Colonic mucosa (tissue), 4 donors: ENCODE data around the gene AUTS2. TPM values are rescaled to one million over a fixed set of nuclear protein-coding genes. Genes with fewer than 3 reads are reported as not detected.
A peak's percentile ranks its signal among the peaks of the same experiment; 100 is the strongest.
"Not testable (repeated sequence)": the region's sequence is repeated elsewhere in the genome, so short reads cannot be mapped to it uniquely, and the experiment has no call there.

Source experiments
- DNase-seq: peaks from one replicate; pipeline ENCODE4 v3.0.0-alpha.2; 2020
- H3K27ac ChIP-seq: fragments of 200-600 bp; one replicate; pipeline ENCODE4 v1.8.0; 2021
- H3K27me3 ChIP-seq: fragments of 200-600 bp; one replicate; pipeline ENCODE4 v1.8.0; 2021
- H3K36me3 ChIP-seq: fragments of 200-600 bp; one replicate; pipeline ENCODE4 v1.8.0; 2021
- H3K4me1 ChIP-seq: fragments of 200-600 bp; one replicate; pipeline ENCODE4 v1.8.0; 2021; ENCODE audit warnings: mild to moderate bottlenecking
- H3K4me3 ChIP-seq: fragments of 200-600 bp; one replicate; pipeline ENCODE4 v1.8.0; 2021
- H3K9ac ChIP-seq, 2 donors: one replicate each; pipeline ENCODE4 v1.7.0; 2013; ENCODE audit warnings: control low read depth in 2 of 2, low read depth in 2 of 2, low read length in 2 of 2
- H3K9me3 ChIP-seq: fragments of 200-600 bp; one replicate; pipeline ENCODE4 v1.8.0; 2021
- intact Hi-C: fragments of 100-400 bp; cut with DNase I; formaldehyde crosslinking; loops from one replicate; pipeline ENCODE4 v1.14.1; 2022
- total RNA-seq, 2 donors: library from RNA; stranded (reverse); fragmentation: NEBNext Ultra II Directional in 1 of 2; extraction: Animal tissue kit (Norgen Biotek cat#: 25700) in 1 of 2; gene quantifications; one replicate each; pipeline ENCODE4 v1.2.1, GENCODE V29; 2021
- TF ChIP-seq, protein P1 (sequence below): fragments of 200-600 bp; IDR thresholded peaks from one replicate; pipeline ENCODE4 v1.8.0; 2022; ENCODE audit warnings: antibody characterized with exemption, mild to moderate bottlenecking
- donor health status: healthy.
- donor health status: DM: no; HTN: no; CAD: no.
- donor health status: DM: no; HTN: no; CAD: no.

The AUTS2 gene
- total RNA-seq, 2 donors from 2014 or later, result 39.8 to 42.3 TPM

DNA sequence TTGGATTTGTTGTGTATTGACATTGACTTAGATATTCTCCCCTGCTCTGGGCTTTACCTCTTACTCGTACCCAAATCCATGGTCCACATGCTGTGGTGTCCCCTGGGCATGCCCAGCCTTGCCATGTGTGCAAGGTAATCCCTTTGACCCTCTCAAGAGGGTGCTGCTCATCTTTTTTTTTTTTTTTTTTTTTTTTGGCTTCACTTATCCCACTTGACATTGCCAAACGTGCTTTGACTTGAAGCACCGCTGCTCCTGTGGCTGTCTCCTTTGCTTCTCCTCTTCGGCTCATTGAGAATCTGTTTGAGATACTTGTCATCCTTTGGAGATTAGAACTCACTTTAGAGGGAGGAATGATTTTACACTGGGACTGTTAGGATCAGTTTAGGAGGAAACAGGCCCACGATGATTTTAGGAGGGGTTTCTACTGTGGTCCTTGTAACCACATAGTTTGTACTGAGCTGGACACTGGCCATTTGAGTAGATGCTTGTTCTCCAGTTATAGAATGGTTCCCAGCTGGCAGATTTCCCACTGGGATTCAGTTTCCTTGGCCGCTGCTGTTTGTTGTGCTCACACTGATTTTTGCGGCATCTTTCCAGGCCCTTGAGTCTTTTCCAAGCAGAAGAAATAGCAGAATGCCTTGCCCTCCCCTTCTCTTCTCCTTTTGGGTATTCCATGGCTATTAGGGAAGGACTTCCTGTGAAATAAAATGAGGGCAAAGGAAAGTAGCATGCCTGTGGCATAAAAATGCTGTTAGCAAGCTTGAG lies 184.8 kb downstream of the AUTS2 start:
- no peaks in the 10 kb centered on the region for H3K9me3 ChIP-seq
- H3K36me3 ChIP-seq, result no peaks in the 10 kb centered on the region
- H3K27ac ChIP-seq, result no peak overlapping the region
- H3K9ac ChIP-seq, result no peak overlapping the region
- DNase-seq, result peak; percentile 45
- intact Hi-C loops, result no loop called here
- H3K4me3 ChIP-seq, result no peak overlapping the region
- H3K27me3 ChIP-seq, result no peaks in the 10 kb centered on the region
- TF ChIP-seq, protein P1, sequence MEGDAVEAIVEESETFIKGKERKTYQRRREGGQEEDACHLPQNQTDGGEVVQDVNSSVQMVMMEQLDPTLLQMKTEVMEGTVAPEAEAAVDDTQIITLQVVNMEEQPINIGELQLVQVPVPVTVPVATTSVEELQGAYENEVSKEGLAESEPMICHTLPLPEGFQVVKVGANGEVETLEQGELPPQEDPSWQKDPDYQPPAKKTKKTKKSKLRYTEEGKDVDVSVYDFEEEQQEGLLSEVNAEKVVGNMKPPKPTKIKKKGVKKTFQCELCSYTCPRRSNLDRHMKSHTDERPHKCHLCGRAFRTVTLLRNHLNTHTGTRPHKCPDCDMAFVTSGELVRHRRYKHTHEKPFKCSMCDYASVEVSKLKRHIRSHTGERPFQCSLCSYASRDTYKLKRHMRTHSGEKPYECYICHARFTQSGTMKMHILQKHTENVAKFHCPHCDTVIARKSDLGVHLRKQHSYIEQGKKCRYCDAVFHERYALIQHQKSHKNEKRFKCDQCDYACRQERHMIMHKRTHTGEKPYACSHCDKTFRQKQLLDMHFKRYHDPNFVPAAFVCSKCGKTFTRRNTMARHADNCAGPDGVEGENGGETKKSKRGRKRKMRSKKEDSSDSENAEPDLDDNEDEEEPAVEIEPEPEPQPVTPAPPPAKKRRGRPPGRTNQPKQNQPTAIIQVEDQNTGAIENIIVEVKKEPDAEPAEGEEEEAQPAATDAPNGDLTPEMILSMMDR, result no peak
- H3K4me1 ChIP-seq, result no peaks in the 10 kb centered on the region

DNA sequence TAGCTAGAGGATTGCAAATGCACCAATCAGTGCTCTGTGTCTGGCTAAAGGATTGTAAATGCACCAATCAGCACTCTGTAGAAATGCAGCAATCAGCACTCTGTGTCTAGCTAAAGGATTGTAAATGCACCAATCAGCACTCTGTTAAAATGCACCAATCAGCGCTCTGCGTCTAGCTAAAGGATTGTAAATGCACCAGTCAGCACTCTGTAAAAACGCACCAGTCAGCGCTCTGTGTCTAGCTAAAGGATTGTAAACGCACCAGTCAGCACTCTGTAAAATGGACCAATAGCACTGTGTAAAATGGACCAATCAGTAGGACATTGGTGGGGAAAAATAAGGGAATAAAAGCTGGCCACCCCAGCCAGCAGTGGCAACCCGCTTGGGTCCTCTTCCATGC lies 187.9 kb downstream of the AUTS2 start:
- H3K27me3 ChIP-seq, H3K4me1 ChIP-seq, H3K27ac ChIP-seq, H3K36me3 ChIP-seq, H3K9ac ChIP-seq, H3K4me3 ChIP-seq, DNase-seq, H3K9me3 ChIP-seq, intact Hi-C loops: not testable (repeated sequence)

GRCh38 chr7:69786730-69787395 lies 188.6 kb downstream of the AUTS2 start:
- TF ChIP-seq, protein P1, result no peak
- DNase-seq, result no peak
- no peaks in the 10 kb centered on the region for H3K4me1 ChIP-seq
- H3K27ac ChIP-seq, result no peak overlapping the region
- no peaks in the 10 kb centered on the region for H3K9me3 ChIP-seq
- intact Hi-C loops, result no loop called here
- no peaks in the 10 kb centered on the region for H3K27me3 ChIP-seq
- no peak overlapping the region for H3K4me3 ChIP-seq
- no peaks in the 10 kb centered on the region for H3K36me3 ChIP-seq
- no peak overlapping the region for H3K9ac ChIP-seq

- no peaks in the 10 kb centered on the region for H3K9me3 ChIP-seq
- no peaks in the 10 kb centered on the region for H3K36me3 ChIP-seq
- DNase-seq, result no peak
- no peak overlapping the region for H3K27ac ChIP-seq
- H3K4me1 ChIP-seq, result no peaks in the 10 kb centered on the region
- H3K27me3 ChIP-seq, result no peaks in the 10 kb centered on the region
- no peak overlapping the region for H3K4me3 ChIP-seq
- TF ChIP-seq, protein P1, result no peak
- intact Hi-C loops, result no loop called here
- H3K9ac ChIP-seq, result no peak overlapping the region
Measured at GRCh38 chr7:69787736-69788431, 189.6 kb downstream of the AUTS2 start.

- intact Hi-C loops, result no loop called here
- no peak overlapping the region for H3K9ac ChIP-seq
- H3K27me3 ChIP-seq, result no peaks in the 10 kb centered on the region
- H3K9me3 ChIP-seq, result no peaks in the 10 kb centered on the region
- TF ChIP-seq, protein P1, result no peak
- H3K27ac ChIP-seq, result no peak overlapping the region
- no peaks in the 10 kb centered on the region for H3K4me1 ChIP-seq
- no peak for DNase-seq
- H3K4me3 ChIP-seq, result no peak overlapping the region
- H3K36me3 ChIP-seq, result no peaks in the 10 kb centered on the region
Measured at GRCh38 chr7:69789563-69789962, 191.3 kb downstream of the AUTS2 start.
